ENCODE data around the gene DYNC2LI1.
A peak's percentile ranks its signal among the peaks of the same experiment; 100 is the strongest.
"Not testable (repeated sequence)": the region's sequence is repeated elsewhere in the genome, so short reads cannot be mapped to it uniquely, and the experiment has no call there.

Gene DYNC2LI1

GRCh38 chr2:43773876-43774613 lies at the start of gene DYNC2LI1:
Gene DYNC2LI1, plus strand, starts transcription at chr2:43774039. Its CDS starts 100 bp downstream, at chr2:43774139.
- peak; percentile 94 for DNase-seq

DNA sequence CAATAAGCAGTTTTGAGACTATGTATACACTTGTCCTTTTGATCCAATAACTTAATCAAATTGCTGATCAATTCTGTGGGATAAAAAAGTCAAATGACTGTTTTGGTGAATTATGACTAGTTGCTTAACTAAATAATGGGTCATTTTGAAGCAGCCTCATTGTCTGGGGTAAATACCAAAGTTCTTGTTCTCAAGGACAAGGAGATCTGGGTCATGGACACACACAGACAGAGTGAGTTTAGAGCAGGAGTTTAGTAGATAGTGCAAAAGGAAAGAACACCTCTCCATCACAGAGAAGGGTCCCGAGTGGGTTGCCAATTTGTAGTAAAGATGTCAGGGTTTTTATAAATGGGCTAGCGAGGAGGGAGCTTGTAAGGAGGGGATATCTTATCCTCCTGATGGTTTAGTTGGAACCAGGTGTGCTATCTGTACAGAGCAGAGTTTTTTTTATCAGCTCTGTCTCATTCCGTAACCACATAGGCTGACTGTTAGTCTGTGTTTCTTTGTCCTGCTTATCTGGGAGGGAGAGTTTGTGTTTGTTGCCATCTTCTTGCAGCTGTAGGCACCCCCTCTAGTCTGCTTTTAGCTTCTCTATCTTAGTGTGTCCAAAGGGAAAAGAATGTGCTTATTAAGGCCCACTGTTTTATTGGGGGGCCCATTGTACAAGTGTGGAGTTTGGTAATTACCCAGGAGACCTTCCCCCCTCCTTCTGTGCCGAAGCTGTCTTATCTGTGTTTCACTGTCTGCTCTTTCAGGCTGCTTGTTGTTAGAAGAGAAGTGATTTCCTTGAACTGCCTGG lies 48.9 kb upstream of the DYNC2LI1 start:
- DNase-seq, result peak; percentile 7

- no peak for DNase-seq
These were observed 48.1 kb upstream of the DYNC2LI1 start for GRCh38 chr2:43725711-43726246.

GRCh38 chr2:43726961-43727633 lies 46.7 kb upstream of the DYNC2LI1 start:
- not testable (repeated sequence) for DNase-seq

DNA sequence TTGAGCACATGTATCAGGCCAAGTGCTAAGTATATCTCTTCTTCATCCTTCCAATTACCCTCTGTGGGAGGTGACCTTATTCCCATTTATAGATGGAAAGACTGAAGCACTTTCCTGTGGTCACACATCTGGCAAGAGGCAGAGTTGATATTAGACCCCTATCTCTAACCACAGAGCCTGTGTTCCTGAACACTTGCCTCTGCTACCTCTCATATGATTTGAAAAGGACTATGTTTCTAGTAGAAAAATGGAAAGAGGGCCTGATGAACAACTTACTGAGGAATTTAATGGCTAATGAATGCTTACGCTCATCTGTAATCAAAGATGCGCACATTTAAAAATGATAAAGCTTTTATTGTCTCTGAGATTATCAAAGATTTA lies 46.2 kb upstream of the DYNC2LI1 start:
- DNase-seq, result no peak

GRCh38 chr2:43729491-43730174 lies 44.2 kb upstream of the DYNC2LI1 start:
- DNase-seq, result no peak

GRCh38 chr2:43731211-43731610 lies 42.6 kb upstream of the DYNC2LI1 start:
- no peak for DNase-seq

DNA sequence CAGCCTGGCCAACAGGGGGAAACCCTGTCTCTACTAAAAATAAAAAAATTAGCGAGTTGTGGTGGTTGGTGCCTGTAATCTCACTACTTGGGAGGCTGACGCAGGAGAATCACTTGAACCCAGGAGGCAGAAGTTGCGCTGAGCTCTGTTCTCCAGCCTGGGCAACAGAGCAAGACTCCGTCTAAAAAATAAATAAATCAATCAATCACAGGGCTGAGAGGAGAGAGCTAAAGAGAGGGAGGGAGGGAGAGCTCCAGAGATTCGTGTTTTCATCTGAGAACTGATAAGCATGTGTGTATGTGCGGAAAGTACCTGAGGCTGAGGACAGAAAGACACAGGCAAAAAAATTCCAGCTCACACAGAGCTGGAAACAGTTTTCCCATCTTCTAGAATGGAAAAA lies 37.2 kb upstream of the DYNC2LI1 start:
- no peak for DNase-seq

- DNase-seq, result no peak
These were observed 36.6 kb upstream of the DYNC2LI1 start for GRCh38 chr2:43737097-43737854.

- DNase-seq, result no peak
These were observed 36.0 kb upstream of the DYNC2LI1 start for GRCh38 chr2:43737855-43738254.

DNA sequence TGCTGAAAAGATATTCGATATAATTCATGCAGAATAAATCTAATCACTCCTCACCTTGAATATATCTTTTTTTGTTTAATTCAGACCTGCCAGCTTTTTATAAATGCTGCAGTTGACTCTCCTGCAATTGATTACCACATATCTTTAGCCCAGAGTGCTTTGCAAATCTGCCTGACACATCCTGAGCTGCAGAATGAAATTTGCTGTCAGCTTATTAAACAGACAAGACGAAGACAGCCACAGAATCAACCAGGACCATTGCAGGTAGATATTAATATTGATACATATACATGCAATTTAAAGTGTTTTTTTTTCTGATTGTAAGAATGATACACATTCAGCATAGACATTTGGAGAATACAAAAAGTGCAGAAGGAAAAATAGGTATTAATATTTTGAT lies 35.6 kb upstream of the DYNC2LI1 start:
- no peak for DNase-seq

GRCh38 chr2:43743706-43744105 lies 30.1 kb upstream of the DYNC2LI1 start:
- no peak for DNase-seq

GRCh38 chr2:43745457-43745856 lies 28.4 kb upstream of the DYNC2LI1 start:
- DNase-seq, result no peak

- DNase-seq, result no peak
These were observed 25.5 kb upstream of the DYNC2LI1 start for GRCh38 chr2:43748333-43748732.

- DNase-seq, result no peak
These were observed 24.3 kb upstream of the DYNC2LI1 start for GRCh38 chr2:43749583-43749982.

DNA sequence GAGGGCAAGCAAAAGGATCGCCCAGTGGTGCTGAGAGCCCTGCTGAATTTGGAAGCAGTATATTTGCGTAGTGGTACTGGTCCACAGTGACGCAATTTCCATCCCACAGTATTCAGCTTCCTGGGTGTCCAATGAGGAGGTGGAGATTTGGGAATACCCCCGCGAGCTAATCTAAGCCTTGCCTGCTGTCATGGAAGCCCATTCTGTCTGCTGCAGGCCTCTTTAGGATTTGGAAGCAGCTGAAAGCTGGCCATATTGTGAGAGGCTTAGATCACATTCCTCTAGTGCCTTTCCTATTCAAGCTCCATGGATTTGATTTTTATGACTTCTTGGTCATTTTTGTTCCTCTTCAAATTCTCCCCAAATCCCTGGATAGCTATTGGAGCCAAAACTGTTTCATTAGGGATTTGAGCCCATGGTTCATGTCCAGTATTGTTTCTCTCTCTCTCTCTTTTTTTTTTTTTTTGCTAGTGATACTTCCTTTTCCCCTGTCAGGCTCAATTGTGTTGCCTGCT lies 22.3 kb upstream of the DYNC2LI1 start:
- DNase-seq, result peak; percentile 5

GRCh38 chr2:43752302-43752701 lies 21.5 kb upstream of the DYNC2LI1 start:
- DNase-seq, result no peak

DNA sequence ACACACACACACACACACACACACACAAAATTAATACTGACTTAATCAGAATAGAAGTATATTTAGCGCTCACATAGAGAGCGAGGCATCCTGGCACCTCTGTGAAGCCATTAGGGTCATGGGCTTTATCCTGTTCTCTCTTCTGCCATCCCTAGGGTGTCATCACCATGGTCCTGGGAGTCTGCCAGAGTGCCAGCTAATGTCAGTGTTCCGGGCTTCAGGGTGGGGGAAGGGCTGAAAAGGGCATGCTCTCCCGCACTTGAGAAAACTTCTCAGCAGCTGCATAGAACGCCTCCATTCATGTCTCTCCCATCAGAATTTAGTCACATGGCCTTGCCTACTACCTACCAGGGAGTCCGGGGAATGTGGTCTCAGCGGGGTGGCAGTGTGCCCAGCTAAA lies 19.7 kb upstream of the DYNC2LI1 start:
- peak; percentile 22 for DNase-seq

GRCh38 chr2:43758739-43759138 lies 15.1 kb upstream of the DYNC2LI1 start:
- DNase-seq, result no peak

GRCh38 chr2:43759195-43759594 lies 14.6 kb upstream of the DYNC2LI1 start:
- no peak for DNase-seq

DNA sequence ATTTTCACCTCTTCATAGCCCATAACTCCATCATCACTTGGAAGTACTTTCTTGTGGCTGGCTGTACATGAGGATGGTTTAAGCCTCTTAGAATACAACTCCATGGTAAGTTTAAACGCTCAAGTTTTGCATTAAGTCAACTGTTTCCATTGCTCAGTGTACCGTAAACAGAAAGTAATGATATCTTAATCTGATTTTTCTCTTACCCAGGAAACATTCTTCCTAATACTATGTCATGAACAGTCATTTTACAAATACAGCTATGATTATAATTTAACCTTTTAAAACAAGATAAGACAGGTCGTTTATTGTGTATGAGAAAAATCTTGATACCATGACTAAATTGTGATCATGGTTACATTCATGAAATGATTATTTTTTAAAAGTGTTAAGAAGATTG lies 11.6 kb upstream of the DYNC2LI1 start:
- DNase-seq, result no peak

DNA sequence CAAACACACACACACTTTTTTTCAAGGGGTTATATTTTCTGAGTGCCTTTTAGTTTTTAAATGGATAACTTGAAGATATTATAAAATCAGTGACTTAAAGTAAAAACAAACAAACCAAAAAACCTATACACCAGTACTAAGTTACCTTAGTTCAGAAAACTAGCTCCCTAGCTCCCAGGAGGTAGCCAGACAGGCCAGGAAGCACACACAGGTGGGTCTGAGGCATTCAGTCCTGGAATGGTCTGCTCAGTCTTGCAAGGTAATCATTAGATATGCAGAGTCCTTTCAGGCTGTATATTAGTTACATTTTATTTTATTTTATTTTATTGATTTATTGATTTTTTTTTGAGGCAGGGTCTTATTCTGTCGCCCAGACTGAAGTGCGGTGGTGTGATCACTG lies 10.7 kb upstream of the DYNC2LI1 start:
- DNase-seq, result no peak

Measured in retina (tissue), 1 donor.